KOPT-K1 (cell line): ENCODE data around the gene GLRX2.

Source experiments
- H3K27ac ChIP-seq: fragments of 200-600 bp; sonication (generic); 2 replicates; pipeline ENCODE4 v1.5.1; 2016; ENCODE audit warnings: antibody characterized with exemption, mild to moderate bottlenecking, low read depth, low read length; ENCODE audit not compliant: poor library complexity, severe bottlenecking
- H3K36me3 ChIP-seq: fragments of 200-600 bp; sonication (generic); 2 replicates; pipeline ENCODE4 v1.5.1; 2017; ENCODE audit warnings: antibody characterized with exemption, mild to moderate bottlenecking, low read length, moderate library complexity; ENCODE audit not compliant: insufficient read depth
- H3K9me3 ChIP-seq: fragments of 200-600 bp; sonication (generic); 2 replicates; pipeline ENCODE4 v1.5.1; 2017; ENCODE audit warnings: antibody characterized with exemption, low read length, mild to moderate bottlenecking; ENCODE audit not compliant: insufficient read depth, poor library complexity, severe bottlenecking

Gene GLRX2

DNA sequence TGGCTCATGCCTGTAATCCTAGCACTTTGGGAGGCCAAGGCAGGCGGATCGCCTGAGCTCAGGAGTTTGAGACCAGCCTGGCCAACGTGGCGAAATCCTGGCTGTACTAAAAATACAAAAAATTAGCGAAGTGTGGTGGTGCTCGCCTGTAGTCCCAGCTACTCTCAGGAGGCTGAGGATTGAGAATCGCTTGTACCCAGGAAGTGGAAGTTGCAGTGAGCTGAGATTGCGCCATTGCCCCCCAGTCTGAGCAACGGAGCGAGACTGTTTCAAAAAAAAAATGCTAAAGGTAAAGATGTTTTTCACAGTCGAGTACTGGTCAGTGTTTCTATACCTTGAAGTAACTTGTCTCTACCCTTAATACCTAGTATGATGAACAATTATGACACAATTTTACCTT lies 11.1 kb downstream of the GLRX2 start:
- Histone ChIP-seq H3K27ac (no peak overlapping the region), H3K36me3 (peaks cover 75% of the 10 kb centered on the region), H3K9me3 (no peaks in the 10 kb centered on the region)

DNA sequence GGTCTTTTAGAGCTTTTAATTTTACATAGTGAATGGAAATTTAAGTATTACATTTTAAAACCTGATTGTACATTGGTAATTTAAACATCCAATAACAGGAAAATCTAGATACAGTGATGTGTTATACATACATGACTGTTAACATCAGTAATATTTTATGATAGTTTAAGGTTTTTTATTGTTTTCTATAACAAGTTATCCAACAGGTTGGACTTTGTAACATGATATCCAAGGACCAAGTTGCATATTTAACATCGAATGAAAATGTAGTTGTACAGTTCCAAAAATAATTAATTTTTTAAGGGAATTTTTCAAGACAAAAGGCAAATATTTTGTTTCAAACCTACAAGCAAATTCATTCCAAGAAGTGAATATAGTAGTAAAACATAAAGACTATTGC lies 14.3 kb downstream of the GLRX2 start:
- no peaks in the 10 kb centered on the region for H3K9me3 ChIP-seq
- peaks cover 61% of the 10 kb centered on the region for H3K36me3 ChIP-seq
- no peak overlapping the region for H3K27ac ChIP-seq

DNA sequence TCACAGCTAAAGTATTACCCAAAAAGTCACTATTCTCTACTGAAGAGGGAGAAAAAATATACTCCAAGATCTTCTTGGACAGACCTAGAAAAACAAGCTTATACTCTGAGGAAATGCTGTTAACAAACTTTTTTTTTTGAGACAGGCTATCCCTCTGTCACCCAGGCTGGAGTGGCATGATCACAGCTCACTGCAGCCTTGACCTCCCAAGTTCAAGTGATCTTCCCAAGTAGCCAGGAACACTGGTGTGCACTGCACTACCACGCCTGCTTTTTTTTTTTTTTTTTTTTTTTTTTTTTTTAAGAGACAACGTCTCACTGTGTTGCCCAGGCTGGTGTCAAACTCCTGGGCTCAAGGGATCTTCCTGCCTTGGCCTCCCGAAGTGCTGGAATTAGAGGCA lies 17.3 kb downstream of the GLRX2 start:
- Histone ChIP-seq H3K27ac (no peak overlapping the region), H3K9me3 (no peaks in the 10 kb centered on the region), H3K36me3 (peaks cover 64% of the 10 kb centered on the region)

DNA sequence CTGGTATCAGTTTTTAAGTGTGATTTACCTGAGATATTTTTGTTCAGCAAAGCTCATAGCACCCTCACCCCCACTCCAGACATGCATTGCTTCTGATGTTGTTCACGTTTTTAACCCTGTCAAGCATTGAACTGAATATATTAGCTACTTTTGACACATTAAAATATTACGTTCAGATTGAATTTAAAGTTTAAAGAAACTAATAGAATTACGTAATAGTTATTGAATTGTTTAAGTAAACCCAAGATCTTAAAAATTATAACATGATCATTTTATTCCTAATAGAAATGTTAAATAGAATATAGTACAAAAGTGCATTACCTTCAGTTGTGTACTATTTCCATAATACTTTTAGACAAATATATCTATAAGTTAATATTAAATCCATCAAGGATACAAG lies 18.9 kb downstream of the GLRX2 start:
- Histone ChIP-seq H3K9me3 (peaks cover 5% of the 10 kb centered on the region), H3K27ac (no peak overlapping the region), H3K36me3 (peaks cover 77% of the 10 kb centered on the region)

DNA sequence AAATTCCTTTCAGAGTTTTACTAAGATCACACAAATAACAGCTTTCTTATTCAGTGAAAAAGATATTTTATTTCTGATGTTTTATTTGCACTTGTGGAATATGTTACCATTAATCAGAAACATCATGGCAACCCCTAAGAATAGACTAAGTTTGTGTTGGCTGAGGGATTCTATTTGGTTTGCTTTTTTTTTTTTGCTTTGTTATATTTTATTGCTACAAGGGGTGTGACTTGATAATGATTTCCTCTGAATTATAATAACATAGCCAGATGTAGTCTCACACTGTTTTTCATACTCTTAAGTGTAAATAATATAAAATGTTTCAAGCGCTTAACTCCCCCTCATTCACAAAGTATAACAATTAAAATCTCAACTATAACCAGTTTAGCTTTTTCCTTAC lies 20.0 kb downstream of the GLRX2 start:
- peaks cover 77% of the 10 kb centered on the region for H3K36me3 ChIP-seq
- no peak overlapping the region for H3K27ac ChIP-seq

DNA sequence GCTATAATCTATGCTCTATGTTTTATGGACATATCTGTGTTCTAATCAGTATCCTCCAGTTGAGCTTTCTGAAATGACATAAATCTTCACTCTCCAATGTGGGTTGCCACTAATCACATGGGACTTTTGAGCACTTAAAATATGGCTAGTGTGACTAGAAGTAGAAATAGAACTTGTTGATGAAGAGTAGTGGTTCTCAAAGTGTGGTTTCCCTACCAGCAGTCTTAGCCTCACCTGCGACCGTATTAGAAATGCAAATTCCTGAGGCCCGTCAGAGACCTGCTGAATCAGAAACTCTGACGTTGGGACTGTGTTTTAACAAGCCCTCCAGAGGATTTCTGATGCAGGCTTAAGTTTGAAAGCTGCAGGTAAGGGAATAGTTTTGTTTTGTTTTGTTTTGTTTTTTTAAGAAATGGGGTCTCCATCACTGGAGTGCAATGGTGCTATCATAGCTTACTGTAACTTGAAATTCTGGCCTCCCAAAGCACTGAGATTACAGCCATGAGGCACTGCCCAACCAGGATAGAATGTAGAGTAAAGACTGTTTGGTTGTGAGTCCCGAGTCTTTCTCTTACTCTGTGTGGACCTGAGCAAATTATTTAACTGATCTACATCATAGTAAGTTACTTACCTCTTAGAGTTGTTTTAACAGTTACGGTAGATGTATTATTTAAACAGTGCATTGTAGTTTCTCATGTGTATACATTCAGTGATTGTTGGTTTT lies 21.7 kb downstream of the GLRX2 start:
- Histone ChIP-seq H3K9me3 (peaks cover 15% of the 10 kb centered on the region), H3K27ac (no peak overlapping the region), H3K36me3 (peaks cover 83% of the 10 kb centered on the region)

More for the DNA sequence above, 20.0 kb downstream of the GLRX2 start:
- H3K9me3 ChIP-seq: peaks cover 5% of the 10 kb centered on the region

DNA sequence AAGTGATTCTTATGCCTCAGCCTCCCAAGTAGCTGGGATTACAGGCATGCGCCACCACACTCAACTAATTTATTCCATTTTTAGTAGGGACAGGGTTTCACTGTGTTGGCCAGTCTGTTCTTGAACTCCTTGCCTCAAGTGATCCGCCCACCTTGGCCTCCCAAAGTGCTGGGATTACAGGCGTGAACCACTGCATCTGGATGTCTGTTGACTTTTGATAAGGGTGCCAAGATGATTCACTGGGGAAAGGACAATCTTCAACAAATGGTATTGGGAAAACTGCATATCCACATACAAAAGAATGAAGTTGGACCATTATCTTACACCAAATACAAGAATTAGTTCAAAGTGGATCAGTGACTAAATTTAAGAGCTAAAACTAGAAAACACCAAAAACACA lies 26.0 kb downstream of the GLRX2 start:
- Histone ChIP-seq H3K36me3 (peaks cover 83% of the 10 kb centered on the region), H3K27ac (no peak overlapping the region), H3K9me3 (peaks cover 34% of the 10 kb centered on the region)

DNA sequence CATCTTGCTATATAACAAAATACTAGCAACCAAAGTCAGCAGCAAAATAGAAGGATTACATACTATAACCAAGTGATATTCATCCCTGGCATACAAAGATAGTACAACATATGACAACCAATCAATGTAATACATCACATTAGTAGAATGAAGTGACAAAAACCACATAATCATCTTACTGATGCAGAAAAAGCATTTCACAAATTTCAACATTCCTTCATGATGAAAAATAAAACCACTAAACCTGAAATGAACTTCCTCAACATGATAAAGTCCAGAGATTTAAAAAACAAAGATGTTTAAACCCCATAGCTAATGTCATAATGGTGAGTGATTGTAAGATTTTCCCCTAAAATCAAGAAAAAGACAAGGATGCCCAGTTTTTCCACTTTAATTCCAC lies 27.2 kb downstream of the GLRX2 start:
- peaks cover 34% of the 10 kb centered on the region for H3K9me3 ChIP-seq
- H3K36me3 ChIP-seq: peaks cover 71% of the 10 kb centered on the region
- H3K27ac ChIP-seq: no peak overlapping the region

DNA sequence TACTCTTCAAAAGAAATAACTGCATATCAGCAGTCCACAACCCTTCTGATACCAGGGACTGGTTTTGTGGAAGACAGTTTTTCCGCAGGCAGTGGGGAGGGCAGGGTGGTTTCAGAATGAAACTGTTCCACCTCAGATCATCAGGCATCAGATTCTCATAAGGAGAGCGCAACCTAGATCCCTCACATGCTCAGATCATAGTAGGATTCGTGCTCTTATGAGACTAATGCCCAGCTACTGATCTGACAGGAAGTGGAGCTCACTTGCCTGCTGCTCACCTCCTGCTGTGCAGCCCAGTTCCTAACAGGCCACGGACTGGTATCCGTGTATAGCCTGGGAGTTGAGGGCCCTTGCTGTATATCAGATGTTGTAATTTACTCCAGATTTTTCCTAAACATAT lies 34.3 kb downstream of the GLRX2 start:
- Histone ChIP-seq H3K36me3 (peaks cover 17% of the 10 kb centered on the region), H3K9me3 (no peaks in the 10 kb centered on the region), H3K27ac (no peak overlapping the region)

DNA sequence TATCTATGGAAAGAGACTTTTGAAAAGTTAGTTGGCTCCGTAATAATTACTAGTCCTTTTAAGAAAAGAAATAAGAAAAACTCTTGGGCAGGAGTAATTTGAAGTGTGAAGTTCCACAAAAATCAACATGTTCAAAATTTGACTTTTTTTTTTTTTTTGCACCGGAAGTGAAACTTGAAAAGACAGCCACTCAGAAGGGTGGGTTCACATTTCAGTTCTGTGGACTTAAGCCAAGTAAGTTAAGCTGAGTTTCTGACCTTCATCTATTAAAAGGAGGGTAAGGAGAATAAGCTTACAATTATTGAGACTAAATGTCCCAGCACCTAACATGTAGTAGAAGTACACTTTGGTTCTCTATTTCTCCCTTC lies 34.8 kb downstream of the GLRX2 start:
- Histone ChIP-seq H3K9me3 (no peaks in the 10 kb centered on the region), H3K27ac (no peak overlapping the region), H3K36me3 (peaks cover 17% of the 10 kb centered on the region)

DNA sequence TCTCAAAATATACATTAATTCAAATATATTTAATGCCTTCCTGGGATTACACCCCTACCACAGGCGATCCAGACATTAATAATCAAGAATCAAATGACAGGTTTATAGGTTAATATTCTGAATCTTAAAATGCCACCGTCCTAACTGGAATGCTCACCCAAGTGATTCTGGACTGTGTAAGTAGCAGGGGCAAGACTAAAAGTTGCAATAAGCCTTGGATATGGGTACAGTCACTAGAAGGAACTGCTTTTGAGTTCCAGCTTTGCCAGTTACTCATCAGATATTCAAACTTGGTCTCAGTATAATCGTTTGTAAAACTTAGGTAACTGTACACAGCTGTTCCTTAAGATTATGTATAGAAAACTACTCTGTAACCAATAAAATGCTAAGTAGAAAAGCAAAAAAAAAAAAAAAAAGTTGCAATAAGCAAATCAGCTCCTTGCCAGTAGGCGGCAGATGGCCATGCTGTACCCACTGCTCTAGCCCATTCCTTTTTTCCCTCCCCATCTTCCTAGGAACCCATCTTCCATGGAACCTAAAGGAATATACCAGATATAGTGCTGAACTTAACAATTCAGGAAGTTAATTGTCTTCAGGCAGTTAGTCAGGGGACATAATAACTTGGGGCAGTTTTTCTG lies 35.3 kb downstream of the GLRX2 start:
- Histone ChIP-seq H3K27ac (no peak overlapping the region), H3K9me3 (no peaks in the 10 kb centered on the region), H3K36me3 (peaks cover 15% of the 10 kb centered on the region)

DNA sequence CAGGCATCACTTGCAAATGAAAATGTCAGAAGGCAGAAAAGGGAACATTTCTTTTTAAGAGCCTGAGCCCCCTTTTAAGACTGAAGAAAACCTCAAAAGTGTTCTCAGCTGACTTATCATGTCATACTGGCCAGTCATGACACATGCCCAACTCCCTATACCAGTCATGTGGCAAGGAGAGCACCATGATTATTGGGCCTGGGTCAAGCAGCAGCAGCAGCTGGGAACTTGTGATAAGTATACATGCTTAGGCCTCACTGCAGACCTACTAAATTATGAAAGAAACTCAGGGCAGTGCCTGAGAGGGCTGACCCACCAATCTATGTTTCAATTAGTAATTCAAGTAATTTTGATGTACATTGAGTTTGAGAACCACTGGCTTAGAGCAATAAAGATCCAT lies 37.2 kb downstream of the GLRX2 start:
- H3K36me3 ChIP-seq: peaks cover 13% of the 10 kb centered on the region; the same call in 1 of the 2 replicates
- H3K27ac ChIP-seq: no peak overlapping the region
- no peaks in the 10 kb centered on the region for H3K9me3 ChIP-seq

DNA sequence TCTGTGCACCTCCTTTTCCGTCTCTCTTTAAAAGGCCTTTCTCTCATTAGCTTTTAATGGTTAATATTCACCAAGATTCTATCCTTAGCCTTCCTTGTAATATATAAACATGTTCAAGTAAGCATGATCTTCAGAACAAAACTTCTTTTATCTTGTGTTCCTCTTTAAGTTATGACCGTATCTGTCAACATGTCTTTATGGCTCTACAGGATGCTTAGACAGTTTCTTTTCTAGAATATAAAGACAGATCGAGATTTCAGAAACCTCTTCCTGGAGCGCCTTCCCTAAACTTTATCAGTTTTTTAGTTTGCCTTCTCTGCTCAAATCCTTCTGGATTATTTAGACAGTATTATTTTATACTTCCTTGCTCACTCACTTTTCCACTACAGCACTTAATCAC lies 38.6 kb downstream of the GLRX2 start:
- Histone ChIP-seq H3K36me3 (peaks cover 13% of the 10 kb centered on the region; the same call in 1 of the 2 replicates), H3K27ac (no peak overlapping the region), H3K9me3 (no peaks in the 10 kb centered on the region)

DNA sequence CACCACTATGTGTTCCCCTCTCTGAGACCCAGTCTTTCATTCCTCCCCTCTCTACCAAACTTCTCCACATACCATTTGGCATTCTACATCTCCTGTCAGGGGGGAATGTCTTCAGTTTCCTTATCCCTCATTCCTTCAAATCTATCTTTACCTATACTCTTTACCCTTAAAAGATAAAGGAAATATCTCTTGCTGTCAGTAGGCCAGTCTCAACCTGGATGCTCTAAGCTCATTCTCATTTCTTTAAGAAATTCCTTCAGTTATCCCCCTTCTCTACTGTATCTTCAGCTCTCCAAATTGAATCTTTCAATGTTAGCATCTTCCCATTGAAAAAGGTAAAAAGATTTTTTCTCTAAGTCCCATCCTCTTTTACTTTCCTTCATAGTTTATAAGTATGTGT lies 39.3 kb downstream of the GLRX2 start:
- Histone ChIP-seq H3K36me3 (peaks cover 13% of the 10 kb centered on the region; the same call in 1 of the 2 replicates), H3K27ac (no peak overlapping the region), H3K9me3 (no peaks in the 10 kb centered on the region)

DNA sequence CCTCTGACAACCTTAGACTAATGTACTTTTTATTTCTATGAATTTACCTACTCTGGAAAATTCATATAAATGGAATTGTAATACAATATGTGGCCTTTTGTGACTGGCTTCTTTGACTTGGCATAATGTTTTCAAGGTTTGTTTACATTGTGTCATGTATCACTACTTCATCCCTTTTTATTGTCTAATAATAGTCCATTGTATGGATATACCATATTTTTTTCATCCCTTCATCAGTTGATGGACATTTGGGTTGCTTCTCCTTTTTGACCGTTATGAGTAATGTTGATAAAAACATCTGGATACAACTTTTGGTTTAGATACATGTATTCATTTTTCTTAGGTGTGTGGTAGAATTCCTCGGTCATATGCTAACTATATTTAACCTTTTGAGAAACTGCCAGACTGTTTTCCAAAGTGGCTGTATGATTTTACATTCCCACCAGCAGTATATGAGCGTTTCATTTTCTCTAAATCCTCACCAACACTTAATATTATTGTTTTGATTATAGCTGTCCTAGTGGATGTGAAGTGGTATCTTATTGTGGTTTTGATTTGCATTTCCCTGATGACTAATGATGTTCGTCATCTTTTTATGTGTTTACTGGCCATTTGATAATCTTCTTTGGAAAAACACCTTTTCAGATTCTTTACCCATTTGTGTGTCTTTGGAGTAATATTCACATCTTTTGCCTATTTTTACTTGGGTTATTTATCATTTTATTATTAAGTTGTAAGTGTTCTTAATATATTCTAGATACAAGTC lies 42.3 kb downstream of the GLRX2 start:
- Histone ChIP-seq H3K36me3 (no peaks in the 10 kb centered on the region), H3K27ac (no peak overlapping the region), H3K9me3 (no peaks in the 10 kb centered on the region)
